GM18951 (cell line): ENCODE results near the gene NPFF.
A peak's percentile ranks its signal among the peaks of the same experiment; 100 is the strongest.
"Not testable (repeated sequence)": the region's sequence is repeated elsewhere in the genome, so short reads cannot be mapped to it uniquely, and the experiment has no call there.

ENCODE experiments used
- POLR2A ChIP-seq: IDR thresholded peaks from 4 replicates; pipeline ENCODE4 v1.6.1; 2011; ENCODE audit warnings: mild to moderate bottlenecking; ENCODE audit not compliant: insufficient read length, insufficient read depth; ENCODE audit errors: extremely low read depth
- in situ Hi-C: fragments of 300-500 bp; cut with MboI; formaldehyde crosslinking; loops from one replicate; pipeline ENCODE4 v1.12.0; 2022; ENCODE audit warnings: low sequenced_read_pairs, mixed read lengths, inconsistent platforms; ENCODE audit not compliant: unreplicated experiment

Gene NPFF

DNA sequence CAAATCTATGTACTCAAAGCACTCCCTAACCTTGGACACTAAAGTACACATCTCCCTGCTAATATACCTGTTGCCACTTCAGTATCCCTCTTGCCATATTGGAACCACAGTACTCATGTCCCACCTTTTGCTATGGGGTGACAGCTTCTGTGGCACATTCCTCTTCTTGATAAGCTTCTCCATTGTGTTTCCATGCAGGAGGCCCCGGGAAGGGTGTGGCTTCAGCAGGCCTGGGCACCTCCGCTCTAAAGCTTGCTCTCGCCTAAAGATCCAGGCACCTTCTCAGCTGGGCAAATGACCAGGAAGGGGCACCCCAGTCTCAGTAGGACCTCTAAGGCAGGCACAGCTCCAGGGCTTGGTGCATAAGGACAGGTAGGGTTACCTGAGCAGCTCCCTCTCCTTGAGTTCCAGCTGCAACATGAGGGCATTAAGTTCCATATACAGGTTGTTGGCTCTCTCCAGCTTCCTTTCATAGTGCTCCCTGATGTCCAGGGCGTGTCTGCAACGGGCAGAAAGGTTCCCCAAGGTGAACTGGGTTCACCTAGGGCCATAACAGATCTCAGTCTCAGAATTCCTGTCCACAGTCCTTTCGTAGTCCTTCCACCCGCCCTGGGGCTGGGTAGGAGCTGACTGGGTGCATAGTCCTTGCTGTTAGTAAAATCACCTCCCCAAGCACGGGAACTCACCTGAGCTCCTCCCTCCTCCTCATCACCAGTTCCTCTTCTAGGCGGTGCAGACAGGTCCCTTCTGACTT lies 23.9 kb downstream of the NPFF start:
- in situ Hi-C loops: no loop called here
- TF ChIP-seq POLR2A: peak; percentile 33

DNA sequence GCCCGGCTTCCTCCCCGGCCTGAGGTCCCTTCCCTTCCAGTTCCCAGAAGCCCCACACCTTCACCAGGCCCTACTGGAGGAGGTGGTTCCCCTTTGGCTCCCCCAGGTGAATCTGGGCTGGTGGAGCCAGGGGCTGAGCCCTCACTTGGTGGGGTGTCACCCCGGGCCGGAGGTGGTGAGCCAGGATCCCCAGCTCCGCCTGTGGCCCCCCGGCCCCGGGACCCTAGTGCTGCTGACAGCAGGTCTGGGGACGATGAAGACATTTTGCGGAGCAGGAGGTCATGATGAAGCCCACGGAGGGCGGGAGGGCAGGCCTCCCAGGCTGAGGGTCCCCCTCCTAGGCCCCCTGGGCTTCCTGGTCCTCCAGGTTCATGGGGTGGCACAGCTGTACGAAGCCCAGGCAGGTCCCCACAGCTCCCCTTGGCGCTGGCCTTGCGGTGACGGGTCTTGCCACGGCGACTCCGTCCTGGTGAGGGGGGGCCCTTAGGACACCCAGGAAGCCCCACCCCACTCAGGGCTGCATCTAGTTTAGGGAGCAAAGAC lies 24.6 kb downstream of the NPFF start:
- in situ Hi-C loops: no loop called here
- TF ChIP-seq POLR2A: peak; percentile 20

DNA sequence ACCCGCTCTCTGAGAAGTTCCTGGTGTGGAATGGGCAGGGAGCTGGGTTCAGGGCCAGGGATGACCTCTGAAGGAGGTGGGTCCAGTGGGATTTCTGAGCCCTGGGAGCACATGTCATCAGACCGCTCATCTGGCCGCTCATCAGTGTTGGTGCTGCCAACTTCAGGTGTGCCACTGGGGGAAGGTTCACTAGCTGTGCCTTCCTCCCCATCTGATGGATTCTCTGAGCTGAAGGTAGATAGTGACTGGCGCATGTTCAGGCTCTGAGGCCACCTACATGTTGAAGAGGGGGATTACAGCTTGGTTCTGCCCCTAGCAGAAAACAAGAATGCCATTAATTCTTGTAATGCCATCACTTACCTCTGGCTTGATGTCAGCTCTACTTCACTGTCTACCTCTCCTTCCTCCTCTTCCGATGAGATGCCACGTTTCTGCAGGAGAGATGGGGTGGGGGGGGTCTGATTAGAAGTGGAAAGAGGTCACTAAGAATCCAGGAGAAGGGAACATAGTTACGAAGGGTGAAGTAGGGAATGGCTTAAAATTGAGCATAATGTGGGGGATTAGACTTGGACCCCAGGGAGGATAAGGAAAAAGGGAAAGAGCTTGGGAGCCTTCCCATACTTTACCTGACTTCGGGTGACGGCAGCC lies 25.2 kb downstream of the NPFF start:
- peak; percentile 23 for TF ChIP-seq POLR2A

DNA sequence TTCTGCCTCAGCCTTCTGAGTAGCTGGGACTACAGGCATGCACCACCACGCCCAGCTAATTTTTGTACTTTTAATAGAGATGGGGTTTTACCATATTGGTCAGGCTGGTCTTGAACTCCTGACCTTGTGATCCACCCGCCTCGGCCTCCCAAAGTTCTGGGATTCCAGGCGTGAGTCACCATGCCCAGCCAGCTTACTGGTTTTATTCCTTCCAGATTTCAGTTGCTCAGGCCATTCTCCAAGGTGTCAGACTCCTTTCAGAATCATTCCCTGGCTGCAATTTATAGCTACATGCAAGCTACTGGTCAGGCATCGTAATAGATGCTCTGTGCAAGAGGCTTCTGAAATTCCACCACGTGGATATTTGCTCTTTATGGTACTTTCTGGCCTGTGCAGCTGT lies 25.8 kb downstream of the NPFF start:
- in situ Hi-C loops: not testable (repeated sequence)

More for the DNA sequence above, 25.2 kb downstream of the NPFF start:
- in situ Hi-C loops: no loop called here

DNA sequence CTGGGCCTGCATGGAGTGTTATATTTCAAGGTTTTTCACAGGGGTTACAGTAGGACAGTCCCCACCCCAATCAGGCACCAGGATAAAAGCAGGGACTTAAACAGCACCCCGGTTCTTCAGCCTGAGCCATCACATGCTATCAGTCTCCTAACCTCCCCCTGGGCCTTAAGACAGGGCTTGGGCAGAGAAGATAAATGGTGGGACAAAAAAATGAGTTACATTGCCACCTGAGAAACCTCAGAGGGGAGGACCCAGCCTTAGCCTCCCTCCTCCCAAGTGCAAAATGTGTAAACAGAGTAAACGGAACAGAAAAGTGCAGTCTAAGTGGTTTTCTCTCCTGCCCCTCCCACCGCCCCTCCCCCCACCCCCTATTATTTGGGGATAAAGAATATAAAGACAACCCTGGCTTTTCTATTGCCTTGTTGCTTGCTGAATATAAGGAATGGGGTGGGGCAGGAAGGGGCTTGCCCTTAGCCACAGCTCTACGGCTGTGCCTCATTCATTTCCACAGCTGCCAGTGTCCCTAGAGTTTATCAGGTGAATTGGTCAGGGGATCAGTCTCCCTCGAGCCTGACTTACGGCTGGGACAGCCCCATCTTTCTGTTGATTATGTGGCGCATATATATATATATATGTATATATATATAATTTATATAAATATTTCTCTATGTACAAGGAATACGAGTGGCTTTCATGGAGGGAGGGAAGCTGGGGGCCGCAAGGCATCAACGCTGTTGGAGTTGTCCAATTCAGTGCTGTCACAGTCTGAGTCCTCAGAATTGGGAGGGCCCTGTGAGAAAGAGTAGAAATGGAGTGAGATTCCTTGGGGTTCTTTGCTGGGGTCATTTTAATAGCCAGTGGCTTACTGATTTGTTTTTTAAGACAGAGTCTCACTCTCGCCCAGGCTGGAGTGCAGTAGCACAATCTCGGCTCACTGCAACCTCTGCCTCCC lies 26.5 kb downstream of the NPFF start:
- in situ Hi-C loops: no loop called here
- TF ChIP-seq POLR2A: no peak

DNA sequence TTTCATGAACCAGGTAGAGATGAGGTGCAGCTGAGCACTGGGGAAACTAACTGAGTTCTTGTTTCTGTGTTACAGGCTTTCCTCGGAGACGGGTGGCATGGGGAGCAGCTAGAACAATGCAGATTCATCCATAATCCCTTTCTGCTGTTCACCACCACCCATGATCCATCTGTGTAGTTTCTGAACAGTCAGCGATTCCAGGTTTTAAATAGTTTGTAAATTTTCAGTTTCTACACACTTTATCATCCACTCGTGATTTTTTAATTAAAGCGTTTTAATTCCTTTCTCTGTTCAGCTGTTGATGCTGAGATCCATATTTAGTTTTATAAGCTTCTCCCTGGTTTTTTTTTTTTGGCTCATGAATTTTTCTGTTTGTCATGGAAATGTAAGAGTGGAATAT lies 28.0 kb downstream of the NPFF start:
- in situ Hi-C loops: no loop called here
- TF ChIP-seq POLR2A: no peak

DNA sequence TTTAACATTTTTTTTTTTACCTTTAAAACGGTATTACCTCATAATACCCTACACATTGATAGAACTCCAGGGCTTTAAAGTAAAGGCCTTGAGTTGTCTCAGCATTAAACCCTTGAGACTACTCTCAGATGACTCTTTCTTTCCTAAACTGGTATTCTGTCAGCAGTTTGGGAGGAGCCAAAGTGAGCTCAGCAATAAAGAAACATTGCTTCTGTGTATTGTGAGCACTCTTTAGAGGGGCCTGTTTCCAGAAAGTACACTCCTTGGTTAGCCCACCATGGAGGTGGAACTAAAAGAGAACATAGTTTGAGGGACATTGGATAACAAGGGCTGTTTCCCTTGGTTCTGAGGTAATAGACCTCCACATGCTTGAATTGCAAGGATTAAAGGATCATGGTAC lies 28.4 kb downstream of the NPFF start:
- in situ Hi-C loops: no loop called here
- no peak for TF ChIP-seq POLR2A

DNA sequence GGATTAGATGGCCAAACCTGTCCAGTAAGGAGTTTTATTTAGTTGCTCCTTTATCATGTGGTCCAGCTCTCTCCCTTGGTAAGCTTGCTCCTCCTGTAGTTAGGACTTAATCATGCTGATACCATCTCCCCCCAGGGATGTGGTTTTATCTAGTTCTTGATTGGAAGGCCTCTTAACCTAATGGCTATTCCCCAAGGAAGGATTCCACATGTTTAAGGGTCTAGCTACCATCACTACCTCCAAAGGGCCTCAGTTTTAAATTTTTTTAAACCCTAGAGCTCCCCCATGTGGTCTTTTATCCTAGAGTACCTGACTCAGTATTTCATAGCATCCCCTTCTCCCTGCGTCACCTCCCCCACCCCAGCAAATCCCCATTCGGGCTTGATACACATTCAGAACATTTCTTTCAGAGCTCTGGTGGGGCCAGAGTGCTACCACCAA lies 30.5 kb downstream of the NPFF start:
- in situ Hi-C loops: no loop called here
- TF ChIP-seq POLR2A: no peak

DNA sequence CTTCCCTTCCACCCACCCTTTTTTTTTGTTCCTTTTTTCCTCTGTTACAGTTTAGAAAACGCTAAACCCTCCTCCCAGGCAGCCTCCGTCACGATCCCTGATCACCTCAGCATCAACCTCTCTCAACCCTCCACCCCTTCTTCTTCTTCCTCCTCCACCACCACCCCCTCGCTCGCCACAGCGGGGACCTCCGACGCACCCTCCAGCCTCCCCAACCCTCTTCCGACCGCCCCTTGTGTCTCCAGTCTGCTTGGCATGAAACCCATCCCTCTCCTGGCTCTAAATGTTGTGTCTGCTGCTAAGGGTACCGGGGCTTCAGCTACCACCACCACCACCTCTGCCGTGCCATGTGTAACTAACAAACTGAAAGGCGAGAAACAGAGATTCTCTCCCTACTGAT lies 32.5 kb downstream of the NPFF start:
- in situ Hi-C loops: no loop called here
- TF ChIP-seq POLR2A: peak; percentile 25

DNA sequence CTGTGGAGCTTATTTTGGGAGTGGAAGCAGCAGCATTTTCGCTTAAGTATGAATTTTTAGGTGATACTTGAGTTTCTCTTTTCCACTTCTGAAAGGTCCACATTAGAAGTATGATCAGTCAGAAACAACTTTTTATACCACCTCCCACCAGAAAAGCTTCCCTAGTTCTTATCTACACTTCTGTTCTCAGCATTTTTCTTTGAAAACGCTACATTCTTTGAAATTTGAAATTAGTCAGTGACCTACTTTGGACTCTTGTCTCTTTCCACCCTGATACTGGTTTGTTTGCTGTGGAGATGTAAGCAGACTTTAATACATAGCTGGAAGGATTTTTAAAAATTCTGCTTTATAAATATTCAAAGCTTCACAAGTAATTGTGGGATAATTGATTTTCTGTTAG lies 33.2 kb downstream of the NPFF start:
- no peak for TF ChIP-seq POLR2A
- in situ Hi-C loops: no loop called here

DNA sequence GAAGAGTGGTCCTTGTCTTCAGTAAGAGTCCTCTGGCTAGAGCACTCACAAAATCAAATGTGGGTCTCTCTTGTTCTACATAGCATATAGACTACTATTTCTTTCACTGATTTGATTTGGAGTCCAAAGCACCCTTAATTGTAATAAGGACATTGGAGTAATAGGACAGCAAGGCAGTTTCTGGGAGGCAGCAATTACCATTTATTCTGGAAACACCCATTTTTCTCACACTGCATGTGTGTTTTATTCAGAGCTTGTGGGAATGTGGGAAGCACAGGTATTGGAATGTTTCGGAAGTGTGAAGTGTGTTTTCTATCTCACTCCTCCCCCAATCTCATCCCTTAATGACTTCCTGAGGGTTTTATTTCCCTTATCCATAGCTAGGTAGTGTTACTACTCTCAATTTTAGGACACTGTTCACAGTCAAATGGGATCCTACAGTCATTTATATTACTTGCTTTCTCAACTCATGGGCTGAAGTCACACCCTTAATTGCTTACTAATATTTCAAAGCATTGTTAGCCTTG lies 35.2 kb downstream of the NPFF start:
- no peak for TF ChIP-seq POLR2A
- in situ Hi-C loops: no loop called here

DNA sequence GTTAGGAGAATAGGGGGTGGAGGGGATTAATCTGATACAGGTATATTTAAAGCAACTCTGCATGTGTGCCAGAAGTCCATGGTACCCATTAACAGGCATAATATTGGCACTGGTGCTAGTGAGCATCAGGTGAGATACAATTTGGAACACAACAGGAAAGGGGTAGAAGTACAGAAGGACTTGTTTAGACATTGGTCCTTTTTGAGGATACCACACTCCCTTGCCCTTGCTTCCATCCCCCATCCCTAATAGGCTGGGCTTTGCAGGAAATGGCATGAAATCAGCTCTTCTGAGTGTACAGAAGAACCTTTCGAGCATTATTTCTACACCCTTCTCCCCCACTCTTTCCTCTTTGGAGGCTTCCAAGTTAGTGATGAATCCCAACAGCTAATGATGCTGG lies 39.0 kb downstream of the NPFF start:
- in situ Hi-C loops: no loop called here

DNA sequence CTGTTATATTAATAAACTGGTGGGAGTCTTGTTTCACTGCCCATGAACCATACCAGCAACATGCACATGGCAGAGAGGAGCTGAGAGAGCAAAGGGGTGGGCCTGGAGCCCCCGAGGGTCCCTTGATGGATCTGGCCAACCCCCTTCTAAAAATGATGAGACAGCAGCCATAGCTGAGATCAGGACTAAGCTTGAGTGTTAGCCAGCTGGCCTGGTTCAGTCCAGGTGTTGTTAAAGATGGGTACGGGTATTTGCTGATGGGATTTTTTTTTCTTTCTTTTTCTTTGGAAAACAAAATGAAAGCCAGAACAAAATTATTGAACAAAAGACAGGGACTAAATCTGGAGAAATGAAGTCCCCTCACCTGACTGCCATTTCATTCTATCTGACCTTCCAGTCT lies 39.4 kb downstream of the NPFF start:
- in situ Hi-C loops: no loop called here
- no peak for TF ChIP-seq POLR2A

More for the DNA sequence above, 39.0 kb downstream of the NPFF start:
- TF ChIP-seq POLR2A: no peak
